ENCODE results near the gene EFCAB11.

The EFCAB11 gene

GRCh38 chr14:89779707-89780106, 174.8 kb downstream of the EFCAB11 start:
- Histone ChIP-seq H4K20me1 (ENCODE audit: control insufficient read depth, insufficient read depth, low read depth, low read length) (no peaks in the 10 kb centered on the region), H3K4me1 (ENCODE audit: control insufficient read depth, low read length) (no peaks in the 10 kb centered on the region), H3K9me3 (ENCODE audit: control insufficient read depth, insufficient read depth, low read length) (no peaks in the 10 kb centered on the region), H3K36me3 (ENCODE audit: control insufficient read depth, low read length) (no peaks in the 10 kb centered on the region), H3K79me2 (ENCODE audit: control insufficient read depth, low read length) (no peaks in the 10 kb centered on the region), H3K27me3 (ENCODE audit: control insufficient read depth, low read length) (peaks cover 3% of the 10 kb centered on the region; the same call in 1 of the 2 replicates), H3K9me2 (replicated peaks; ENCODE audit: control insufficient read depth, low read length) (no peaks in the 10 kb centered on the region), H3K4me2 (ENCODE audit: low read length) (no peak overlapping the region), H3K4me3 (ENCODE audit: low read length) (no peak overlapping the region), H3K27ac (ENCODE audit: low read depth, low read length) (no peak overlapping the region), H3F3A (ENCODE audit: control insufficient read depth, insufficient read depth) (no peaks in the 10 kb centered on the region)
- TF ChIP-seq CTCF (IDR thresholded peaks at IDR 0.05; ENCODE audit: low read depth, low read length, poor library complexity, severe bottlenecking) (no peak), EZH2phosphoT487 (IDR thresholded peaks at IDR 0.05; ENCODE audit: borderline replicate concordance, low read length) (no peak)

GRCh38 chr14:89775946-89776345, 178.6 kb downstream of the EFCAB11 start:
- H3K79me2 ChIP-seq (ENCODE audit: control insufficient read depth, low read length): no peaks in the 10 kb centered on the region
- H3K36me3 ChIP-seq (ENCODE audit: control insufficient read depth, low read length): no peaks in the 10 kb centered on the region
- H3F3A ChIP-seq (ENCODE audit: control insufficient read depth, insufficient read depth): peaks cover 3% of the 10 kb centered on the region; the same call in 1 of the 2 replicates
- peaks cover 18% of the 10 kb centered on the region for H3K4me1 ChIP-seq (ENCODE audit: control insufficient read depth, low read length)
- TF ChIP-seq EZH2phosphoT487 (IDR thresholded peaks at IDR 0.05; ENCODE audit: borderline replicate concordance, low read length) (no peak), CTCF (IDR thresholded peaks at IDR 0.05; ENCODE audit: low read depth, low read length, poor library complexity, severe bottlenecking) (no peak)
- no peaks in the 10 kb centered on the region for H4K20me1 ChIP-seq (ENCODE audit: control insufficient read depth, insufficient read depth, low read depth, low read length)
- no peaks in the 10 kb centered on the region for H3K9me2 ChIP-seq (replicated peaks; ENCODE audit: control insufficient read depth, low read length)
- no peak overlapping the region for H3K4me3 ChIP-seq (ENCODE audit: low read length)
- peaks cover 22% of the 10 kb centered on the region for H3K27me3 ChIP-seq (ENCODE audit: control insufficient read depth, low read length)
- H3K27ac ChIP-seq (ENCODE audit: low read depth, low read length): no peak overlapping the region
- no peak overlapping the region for H3K4me2 ChIP-seq (ENCODE audit: low read length)
- no peaks in the 10 kb centered on the region for H3K9me3 ChIP-seq (ENCODE audit: control insufficient read depth, insufficient read depth, low read length)

- Histone ChIP-seq H4K20me1 (ENCODE audit: control insufficient read depth, insufficient read depth, low read depth, low read length) (no peaks in the 10 kb centered on the region), H3K4me2 (ENCODE audit: low read length) (no peak overlapping the region), H3K4me3 (ENCODE audit: low read length) (no peak overlapping the region), H3K4me1 (ENCODE audit: control insufficient read depth, low read length) (peaks cover 18% of the 10 kb centered on the region), H3K9me3 (ENCODE audit: control insufficient read depth, insufficient read depth, low read length) (no peaks in the 10 kb centered on the region), H3F3A (ENCODE audit: control insufficient read depth, insufficient read depth) (peaks cover 3% of the 10 kb centered on the region; the same call in 1 of the 2 replicates), H3K9me2 (replicated peaks; ENCODE audit: control insufficient read depth, low read length) (no peaks in the 10 kb centered on the region), H3K79me2 (ENCODE audit: control insufficient read depth, low read length) (no peaks in the 10 kb centered on the region), H3K27me3 (ENCODE audit: control insufficient read depth, low read length) (peaks cover 30% of the 10 kb centered on the region), H3K27ac (ENCODE audit: low read depth, low read length) (no peak overlapping the region), H3K36me3 (ENCODE audit: control insufficient read depth, low read length) (no peaks in the 10 kb centered on the region)
- TF ChIP-seq EZH2phosphoT487 (IDR thresholded peaks at IDR 0.05; ENCODE audit: borderline replicate concordance, low read length) (no peak), CTCF (IDR thresholded peaks at IDR 0.05; ENCODE audit: low read depth, low read length, poor library complexity, severe bottlenecking) (no peak)
These were observed 179.4 kb downstream of the EFCAB11 start for GRCh38 chr14:89775151-89775550.
